ACHN (cell line): ENCODE measurements around the gene PDE4D.
"Not testable (repeated sequence)": the region's sequence is repeated elsewhere in the genome, so short reads cannot be mapped to it uniquely, and the experiment has no call there.

ENCODE experiments used
- DNase-seq: peaks from one replicate; pipeline ENCODE4 v3.0.0-alpha.2; 2015
- in situ Hi-C: cut with HindIII; loops from 2 replicates; pipeline ENCODE4 v1.10.0; 2017; ENCODE audit warnings: low sequenced_read_pairs, low pct_ligation_motif_present, low pct_unique_long_range_greater_than_20kb

Gene PDE4D

GRCh38 chr5:59086024-59086423 is 807.5 kb downstream of the PDE4D start:
- no peak for DNase-seq
- in situ Hi-C loops = no loop called here

- DNase-seq = no peak
- in situ Hi-C loops = no loop called here
These were observed 811.8 kb downstream of the PDE4D start for GRCh38 chr5:59081693-59082092.

GRCh38 chr5:59079622-59080620 is 813.6 kb downstream of the PDE4D start:
- peak; percentile 80 for DNase-seq
- in situ Hi-C loops = no loop called here

GRCh38 chr5:59071755-59072549 is 821.6 kb downstream of the PDE4D start:
- no peak for DNase-seq
- in situ Hi-C loops = no loop called here

GRCh38 chr5:59069438-59070079 is 824.0 kb downstream of the PDE4D start:
- in situ Hi-C loops = no loop called here
- peak; percentile 92 for DNase-seq

- DNase-seq = no peak
- in situ Hi-C loops = no loop called here
These were observed 825.4 kb downstream of the PDE4D start for GRCh38 chr5:59067956-59068656.

GRCh38 chr5:59066367-59067163 is 827.0 kb downstream of the PDE4D start:
- in situ Hi-C loops = no loop called here
- DNase-seq = no peak

- no peak for DNase-seq
These were observed 828.0 kb downstream of the PDE4D start for GRCh38 chr5:59065554-59065953.

GRCh38 chr5:59064293-59064692 is 829.2 kb downstream of the PDE4D start:
- in situ Hi-C loops = no loop called here
- no peak for DNase-seq

More at GRCh38 chr5:59065554-59065953, 828.0 kb downstream of the PDE4D start:
- in situ Hi-C loops = no loop called here

- in situ Hi-C loops = no loop called here
- no peak for DNase-seq
These were observed 830.4 kb downstream of the PDE4D start for GRCh38 chr5:59062986-59063683.

- DNase-seq = no peak
- in situ Hi-C loops = no loop called here
These were observed 832.1 kb downstream of the PDE4D start for GRCh38 chr5:59061377-59061776.

- in situ Hi-C loops = no loop called here
- no peak for DNase-seq
These were observed 834.4 kb downstream of the PDE4D start for GRCh38 chr5:59058969-59059687.

GRCh38 chr5:59058237-59058636 is 835.3 kb downstream of the PDE4D start:
- no peak for DNase-seq
- in situ Hi-C loops = no loop called here

- DNase-seq, in situ Hi-C loops: not testable (repeated sequence)
These were observed 836.9 kb downstream of the PDE4D start for GRCh38 chr5:59056599-59056998.

- in situ Hi-C loops = no loop called here
These were observed 837.6 kb downstream of the PDE4D start for GRCh38 chr5:59055745-59056448.

GRCh38 chr5:59054963-59055528 is 838.5 kb downstream of the PDE4D start:
- no peak for DNase-seq
- in situ Hi-C loops = no loop called here

More at GRCh38 chr5:59055745-59056448, 837.6 kb downstream of the PDE4D start:
- no peak for DNase-seq
